A673 (cell line): Measurements from ENCODE around the gene SRRT.

Experiments
- CTCF ChIP-seq: fragments of 300-800, 200-600 bp; sonication (generic); conservative IDR thresholded peaks from 2 replicates; pipeline ENCODE4 v1.5.1; 2017; ENCODE audit warnings: low read depth, mild to moderate bottlenecking, antibody characterized with exemption, low read length, moderate library complexity, mixed read lengths
- EZH2 ChIP-seq: fragments of 200-600 bp; sonication (generic); IDR thresholded peaks from 2 replicates; pipeline ENCODE4 v1.6.1; 2017; ENCODE audit warnings: borderline replicate concordance, low read depth, mild to moderate bottlenecking, mixed read lengths, antibody characterized with exemption, low read length; ENCODE audit not compliant: poor library complexity, severe bottlenecking

GRCh38 chr7:100863406-100863950 is 11.4 kb upstream of the SRRT start:
- TF ChIP-seq CTCF (no peak), EZH2 (no peak)
